ENCODE data around the gene HK3. TPM values are rescaled to one million over a fixed set of nuclear protein-coding genes. Genes with fewer than 3 reads are reported as not detected.
"Not testable (repeated sequence)": the region's sequence is repeated elsewhere in the genome, so short reads cannot be mapped to it uniquely, and the experiment has no call there.

The HK3 gene
- total RNA-seq, 2 experiments from 2014 or later: 1.3 to 2.3 TPM

DNA sequence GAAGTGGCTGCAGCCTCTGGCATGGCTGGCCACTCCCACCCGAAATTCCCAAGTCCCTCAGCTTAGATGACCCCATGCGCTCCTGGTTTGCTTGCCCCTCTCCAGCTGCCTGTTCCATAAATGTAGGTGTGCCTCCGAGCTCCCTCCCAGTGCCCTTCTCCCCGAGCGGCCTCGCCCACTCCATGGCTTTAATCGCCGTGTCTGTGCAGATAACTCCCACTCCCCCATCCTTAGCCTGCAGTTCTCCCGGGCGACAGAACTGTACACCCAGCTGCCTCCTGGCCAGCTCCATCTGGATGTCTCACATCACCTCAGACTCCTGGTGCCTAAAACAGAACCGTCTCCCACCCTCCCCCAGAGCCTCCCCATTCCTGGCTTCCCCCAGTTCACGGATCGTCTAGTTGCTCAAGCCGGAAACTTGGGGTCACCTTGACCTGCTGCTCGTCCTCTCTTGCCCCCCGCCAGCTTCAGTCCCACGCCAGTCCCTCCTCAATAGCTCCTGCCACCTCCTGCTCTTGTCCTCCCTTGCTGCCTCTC is 24.1 kb downstream of the HK3 start:
- no peak overlapping the region for H3K4me3 Mint-ChIP-seq

DNA sequence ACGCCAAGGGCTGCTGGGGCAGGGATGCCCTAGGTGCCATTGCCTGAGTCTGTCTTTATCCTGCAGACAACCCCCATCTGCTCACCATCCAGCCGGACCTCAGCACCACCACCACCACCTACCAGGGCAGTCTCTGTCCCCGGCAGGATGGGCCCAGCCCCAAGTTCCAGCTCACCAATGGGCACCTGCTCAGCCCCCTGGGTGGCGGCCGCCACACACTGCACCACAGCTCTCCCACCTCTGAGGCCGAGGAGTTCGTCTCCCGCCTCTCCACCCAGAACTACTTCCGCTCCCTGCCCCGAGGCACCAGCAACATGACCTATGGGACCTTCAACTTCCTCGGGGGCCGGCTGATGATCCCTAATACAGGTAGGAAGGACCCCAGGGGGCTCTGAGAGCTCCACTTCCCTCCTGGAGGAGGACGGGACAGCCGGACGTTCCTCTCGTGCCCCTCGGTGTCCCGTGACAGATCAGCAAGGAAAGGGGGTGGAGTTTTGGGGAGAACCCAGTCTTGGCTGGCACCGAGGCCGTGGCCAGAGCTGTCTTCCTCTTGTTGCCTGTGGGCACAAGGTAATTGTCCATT is 24.9 kb downstream of the HK3 start:
- Mint-ChIP-seq H3K9me3 (peaks cover 4% of the 10 kb centered on the region), H3K27me3 (peaks cover 14% of the 10 kb centered on the region), H3K27ac (no peak overlapping the region), H3K4me3 (no peak overlapping the region), H3K4me1 (peaks cover 10% of the 10 kb centered on the region), H3K36me3 (peaks cover 3% of the 10 kb centered on the region)
- DNase-seq: no peak
- no peak for ATAC-seq (ENCODE audit: low read depth)
- POLR2A ChIA-PET: no interaction called here

More for the DNA sequence above, 24.1 kb downstream of the HK3 start:
- peaks cover 10% of the 10 kb centered on the region for H3K4me1 Mint-ChIP-seq
- no peak overlapping the region for H3K27ac Mint-ChIP-seq
- POLR2A ChIA-PET: no interaction called here
- peaks cover 4% of the 10 kb centered on the region for H3K9me3 Mint-ChIP-seq
- H3K27me3 Mint-ChIP-seq: peaks cover 14% of the 10 kb centered on the region
- H3K36me3 Mint-ChIP-seq: peaks cover 3% of the 10 kb centered on the region
- DNase-seq (no peak), ATAC-seq (ENCODE audit: low read depth) (no peak)

DNA sequence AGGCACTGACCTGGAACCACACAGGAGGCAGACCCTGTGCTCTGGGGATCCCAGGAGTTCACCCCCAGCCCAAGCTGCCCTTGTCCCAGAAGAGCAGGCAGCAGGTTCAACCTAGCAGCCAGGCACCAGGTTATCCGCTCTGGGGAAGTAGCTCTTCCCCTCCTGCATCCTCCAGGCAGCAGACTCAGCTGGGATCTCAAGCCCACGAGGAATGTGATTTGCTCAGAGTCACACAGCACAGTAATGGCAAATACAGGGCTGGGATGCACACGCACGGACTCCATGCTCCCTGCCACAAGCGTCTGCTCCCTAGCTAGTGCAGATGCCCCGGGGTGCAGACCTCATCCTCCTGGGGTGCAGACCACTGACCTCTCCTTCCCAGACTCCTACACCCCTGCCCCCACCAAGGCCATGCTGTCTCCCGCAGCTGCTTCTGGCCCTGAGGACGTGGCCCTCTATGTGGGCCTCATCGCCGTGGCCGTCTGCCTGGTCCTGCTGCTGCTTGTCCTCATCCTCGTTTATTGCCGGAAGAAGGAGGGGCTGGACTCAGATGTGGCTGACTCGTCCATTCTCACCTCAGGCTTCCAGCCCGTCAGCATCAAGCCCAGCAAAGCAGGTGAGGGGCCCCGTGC is 25.5 kb downstream of the HK3 start:
- POLR2A ChIA-PET: no interaction called here
- H3K27me3 Mint-ChIP-seq: peaks cover 14% of the 10 kb centered on the region
- peaks cover 4% of the 10 kb centered on the region for H3K9me3 Mint-ChIP-seq
- H3K36me3 Mint-ChIP-seq: peaks cover 3% of the 10 kb centered on the region
- H3K4me3 Mint-ChIP-seq: no peak overlapping the region
- H3K4me1 Mint-ChIP-seq: peaks cover 10% of the 10 kb centered on the region
- peak overlapping the region; percentile 34 for H3K27ac Mint-ChIP-seq
- no peak for ATAC-seq (ENCODE audit: low read depth)
- no peak for DNase-seq

DNA sequence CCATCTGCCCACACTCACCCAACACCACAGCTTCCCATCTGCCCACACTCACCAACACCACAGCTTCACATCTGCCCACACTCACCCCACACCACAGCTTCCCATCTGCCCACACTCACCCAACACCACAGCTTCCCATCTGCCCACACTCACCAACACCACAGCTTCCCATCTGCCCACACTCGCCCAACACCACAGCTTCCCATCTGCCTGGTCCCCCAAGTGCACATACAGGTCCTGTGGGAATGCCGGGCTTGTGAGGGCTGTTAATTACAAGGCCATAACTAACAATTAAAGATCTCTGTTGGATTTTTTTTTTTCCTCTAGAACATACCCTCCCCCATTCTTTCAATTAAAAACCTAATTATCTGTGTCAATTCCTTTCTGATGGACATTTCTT is 26.1 kb downstream of the HK3 start:
- DNase-seq: not testable (repeated sequence)

DNA sequence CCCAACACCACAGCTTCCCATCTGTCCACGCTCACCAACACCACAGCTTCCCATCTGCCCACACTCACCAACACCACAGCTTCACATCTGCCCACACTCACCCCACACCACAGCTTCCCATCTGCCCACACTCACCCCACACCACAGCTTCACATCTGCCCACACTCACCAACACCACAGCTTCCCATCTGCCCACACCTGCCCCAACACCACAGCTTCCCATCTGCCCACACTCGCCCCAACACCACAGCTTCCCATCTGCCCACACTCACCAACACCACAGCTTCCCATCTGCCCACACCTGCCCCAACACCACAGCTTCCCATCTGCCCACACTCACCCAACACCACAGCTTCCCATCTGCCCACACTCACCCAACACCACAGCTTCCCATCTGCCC is 26.6 kb downstream of the HK3 start:
- H3K27ac Mint-ChIP-seq; POLR2A ChIA-PET; H3K9me3 Mint-ChIP-seq; ATAC-seq (ENCODE audit: low read depth); H3K4me3 Mint-ChIP-seq; H3K36me3 Mint-ChIP-seq; DNase-seq; H3K4me1 Mint-ChIP-seq: not testable (repeated sequence)
- peaks cover 15% of the 10 kb centered on the region for H3K27me3 Mint-ChIP-seq

More for the DNA sequence above, 26.1 kb downstream of the HK3 start:
- H3K4me3 Mint-ChIP-seq; H3K36me3 Mint-ChIP-seq; ATAC-seq (ENCODE audit: low read depth); H3K4me1 Mint-ChIP-seq; POLR2A ChIA-PET; H3K9me3 Mint-ChIP-seq: not testable (repeated sequence)
- peak overlapping the region; percentile 34 for H3K27ac Mint-ChIP-seq
- H3K27me3 Mint-ChIP-seq: peaks cover 14% of the 10 kb centered on the region

DNA sequence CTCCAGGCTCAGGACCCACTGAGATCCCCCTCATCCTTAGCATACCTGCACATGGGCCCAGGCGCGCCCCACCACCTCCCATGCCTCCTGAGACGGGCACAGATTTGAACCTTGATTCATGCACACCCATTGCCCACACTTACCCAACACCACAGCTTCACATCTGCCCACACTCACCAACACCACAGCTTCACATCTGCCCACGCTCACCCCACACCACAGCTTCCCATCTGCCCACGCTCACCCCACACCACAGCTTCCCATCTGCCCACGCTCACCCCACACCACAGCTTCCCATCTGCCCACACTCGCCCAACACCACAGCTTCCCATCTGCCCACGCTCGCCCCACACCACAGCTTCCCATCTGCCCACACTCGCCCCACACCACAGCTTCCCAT is 28.5 kb downstream of the HK3 start:
- H3K27ac Mint-ChIP-seq; DNase-seq; H3K4me3 Mint-ChIP-seq; H3K36me3 Mint-ChIP-seq; POLR2A ChIA-PET; H3K9me3 Mint-ChIP-seq; ATAC-seq (ENCODE audit: low read depth); H3K4me1 Mint-ChIP-seq: not testable (repeated sequence)
- peaks cover 19% of the 10 kb centered on the region for H3K27me3 Mint-ChIP-seq

DNA sequence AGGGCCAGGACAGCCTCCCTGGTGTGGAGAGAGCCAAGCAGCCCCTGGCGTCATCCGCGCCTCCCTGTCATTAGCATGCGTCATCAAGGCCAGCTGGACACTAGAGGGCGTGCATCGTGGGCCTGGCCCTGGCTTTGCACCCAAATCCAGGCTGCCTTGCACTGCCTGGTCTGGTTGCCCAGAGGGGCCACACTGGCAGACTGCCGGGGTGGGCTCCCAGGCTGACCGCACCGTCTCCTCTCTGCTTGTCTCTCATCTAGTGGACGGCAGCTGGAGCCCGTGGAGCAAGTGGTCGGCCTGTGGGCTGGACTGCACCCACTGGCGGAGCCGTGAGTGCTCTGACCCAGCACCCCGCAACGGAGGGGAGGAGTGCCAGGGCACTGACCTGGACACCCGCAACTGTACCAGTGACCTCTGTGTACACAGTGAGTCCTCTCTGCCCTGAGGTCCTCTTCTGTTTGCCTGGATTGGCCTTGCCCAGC is 29.0 kb downstream of the HK3 start:
- ATAC-seq (ENCODE audit: low read depth) (no peak), DNase-seq (no peak)
- POLR2A ChIA-PET: no interaction called here
- H3K27ac Mint-ChIP-seq: no peak overlapping the region
- H3K4me1 Mint-ChIP-seq: no peaks in the 10 kb centered on the region
- H3K4me3 Mint-ChIP-seq: no peak overlapping the region
- H3K27me3 Mint-ChIP-seq: peaks cover 17% of the 10 kb centered on the region
- H3K36me3 Mint-ChIP-seq: peaks cover 2% of the 10 kb centered on the region
- H3K9me3 Mint-ChIP-seq: peaks cover 3% of the 10 kb centered on the region

DNA sequence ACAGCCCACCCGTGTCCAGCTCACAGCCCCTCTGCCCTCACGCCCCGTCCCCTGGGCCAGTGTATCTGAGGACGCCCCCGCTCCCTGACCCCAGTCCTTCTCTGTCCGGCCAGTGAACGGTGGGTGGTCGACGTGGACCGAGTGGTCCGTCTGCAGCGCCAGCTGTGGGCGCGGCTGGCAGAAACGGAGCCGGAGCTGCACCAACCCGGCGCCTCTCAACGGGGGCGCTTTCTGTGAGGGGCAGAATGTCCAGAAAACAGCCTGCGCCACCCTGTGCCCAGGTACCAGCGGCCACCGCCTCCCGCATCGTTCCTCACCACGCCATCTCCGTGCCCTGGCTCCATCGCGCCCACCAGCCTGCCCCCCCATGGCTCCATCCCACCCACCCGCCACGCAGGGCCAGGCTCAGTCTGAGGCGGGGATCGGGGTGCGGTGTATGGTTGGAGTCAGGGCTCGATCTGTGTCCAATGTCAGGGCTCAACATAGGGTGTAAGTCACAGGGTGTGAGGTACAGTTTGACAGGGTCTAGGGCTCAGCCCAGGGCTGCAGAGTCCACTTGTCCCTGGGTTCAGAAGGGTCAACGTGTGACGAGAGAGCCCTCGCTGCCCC is 29.5 kb downstream of the HK3 start:
- peaks cover 3% of the 10 kb centered on the region for H3K9me3 Mint-ChIP-seq
- no peak overlapping the region for H3K4me3 Mint-ChIP-seq
- no peaks in the 10 kb centered on the region for H3K4me1 Mint-ChIP-seq
- no peak for DNase-seq
- no peak overlapping the region for H3K27ac Mint-ChIP-seq
- H3K36me3 Mint-ChIP-seq: peaks cover 2% of the 10 kb centered on the region
- ATAC-seq (ENCODE audit: low read depth): no peak
- peaks cover 17% of the 10 kb centered on the region for H3K27me3 Mint-ChIP-seq
- POLR2A ChIA-PET: no interaction called here

DNA sequence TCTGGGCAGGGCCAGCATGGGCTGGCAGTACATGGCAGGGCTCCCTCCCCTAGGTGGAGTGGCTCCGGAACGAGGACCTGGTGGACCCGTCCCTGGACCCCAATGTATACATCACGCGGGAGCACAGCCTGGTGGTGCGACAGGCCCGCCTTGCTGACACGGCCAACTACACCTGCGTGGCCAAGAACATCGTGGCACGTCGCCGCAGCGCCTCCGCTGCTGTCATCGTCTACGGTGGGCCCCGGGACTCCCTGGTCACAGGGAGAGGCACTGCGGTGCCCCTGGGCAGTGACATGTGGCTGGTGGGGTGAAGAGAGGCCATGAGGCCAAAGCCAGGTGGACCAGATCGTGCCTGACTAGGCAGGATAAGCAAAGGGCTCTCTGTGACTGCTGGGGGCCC is 30.4 kb downstream of the HK3 start:
- H3K9me3 Mint-ChIP-seq: peaks cover 3% of the 10 kb centered on the region
- POLR2A ChIA-PET: no interaction called here
- no peaks in the 10 kb centered on the region for H3K4me1 Mint-ChIP-seq
- H3K36me3 Mint-ChIP-seq: peaks cover 2% of the 10 kb centered on the region
- H3K27me3 Mint-ChIP-seq: peaks cover 19% of the 10 kb centered on the region
- no peak overlapping the region for H3K4me3 Mint-ChIP-seq
- no peak for DNase-seq
- H3K27ac Mint-ChIP-seq: no peak overlapping the region
- ATAC-seq (ENCODE audit: low read depth): no peak

DNA sequence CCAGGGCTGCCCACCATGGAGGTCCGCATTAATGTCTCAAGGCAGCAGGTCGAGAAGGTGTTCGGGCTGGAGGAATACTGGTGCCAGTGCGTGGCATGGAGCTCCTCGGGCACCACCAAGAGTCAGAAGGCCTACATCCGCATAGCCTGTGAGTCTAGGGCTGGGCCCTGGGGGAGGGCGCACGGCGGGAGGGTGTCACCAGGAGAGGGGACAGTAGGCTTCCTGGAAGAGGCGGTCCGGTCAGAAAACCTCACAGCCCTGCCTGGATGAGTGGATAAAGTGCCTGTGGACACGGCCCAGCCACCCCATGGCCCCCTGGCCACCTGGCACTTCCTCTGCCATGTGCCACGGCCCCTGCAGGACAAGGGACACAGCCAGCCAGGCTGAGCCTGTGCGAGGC is 31.0 kb downstream of the HK3 start:
- peaks cover 22% of the 10 kb centered on the region for H3K27me3 Mint-ChIP-seq
- POLR2A ChIA-PET: no interaction called here
- H3K27ac Mint-ChIP-seq: no peak overlapping the region
- no peak overlapping the region for H3K4me3 Mint-ChIP-seq
- ATAC-seq (ENCODE audit: low read depth) (no peak), DNase-seq (no peak)
- no peaks in the 10 kb centered on the region for H3K36me3 Mint-ChIP-seq
- no peaks in the 10 kb centered on the region for H3K4me1 Mint-ChIP-seq
- H3K9me3 Mint-ChIP-seq: peaks cover 1% of the 10 kb centered on the region

DNA sequence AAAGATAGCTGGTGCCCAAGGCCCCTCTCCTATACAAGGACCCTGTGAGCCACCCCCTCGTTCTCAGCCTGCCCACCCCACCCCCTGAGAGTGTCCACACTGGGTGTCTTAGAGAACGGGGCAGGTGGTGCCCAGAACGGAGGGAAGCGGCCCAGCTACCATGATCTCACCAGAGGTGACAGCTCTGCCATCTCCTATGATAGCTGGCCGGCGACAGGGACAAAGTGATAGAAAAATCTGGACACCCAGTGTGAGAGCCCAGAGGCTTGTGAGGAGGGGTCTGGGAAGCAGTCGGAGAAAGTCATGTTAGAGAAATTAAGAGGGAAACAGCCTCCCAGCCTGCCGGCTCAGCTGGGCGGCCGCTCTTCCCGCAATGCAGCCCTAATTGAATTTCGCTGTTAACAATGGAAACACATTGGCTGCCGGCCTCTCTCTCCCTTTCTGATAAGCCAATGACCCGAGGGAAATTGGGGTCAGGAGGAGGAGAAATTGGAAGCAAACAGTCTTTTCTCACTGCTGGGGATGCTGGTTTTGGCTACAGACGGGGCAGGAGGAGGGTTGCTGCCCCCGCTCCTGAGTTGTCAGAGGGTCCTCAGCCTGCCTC is 32.3 kb downstream of the HK3 start:
- ATAC-seq (ENCODE audit: low read depth) (no peak), DNase-seq (no peak)
- peaks cover 25% of the 10 kb centered on the region for H3K27me3 Mint-ChIP-seq
- no peaks in the 10 kb centered on the region for H3K9me3 Mint-ChIP-seq
- no peak overlapping the region for H3K4me3 Mint-ChIP-seq
- H3K27ac Mint-ChIP-seq: no peak overlapping the region
- POLR2A ChIA-PET: no interaction called here
- no peaks in the 10 kb centered on the region for H3K4me1 Mint-ChIP-seq
- no peaks in the 10 kb centered on the region for H3K36me3 Mint-ChIP-seq

DNA sequence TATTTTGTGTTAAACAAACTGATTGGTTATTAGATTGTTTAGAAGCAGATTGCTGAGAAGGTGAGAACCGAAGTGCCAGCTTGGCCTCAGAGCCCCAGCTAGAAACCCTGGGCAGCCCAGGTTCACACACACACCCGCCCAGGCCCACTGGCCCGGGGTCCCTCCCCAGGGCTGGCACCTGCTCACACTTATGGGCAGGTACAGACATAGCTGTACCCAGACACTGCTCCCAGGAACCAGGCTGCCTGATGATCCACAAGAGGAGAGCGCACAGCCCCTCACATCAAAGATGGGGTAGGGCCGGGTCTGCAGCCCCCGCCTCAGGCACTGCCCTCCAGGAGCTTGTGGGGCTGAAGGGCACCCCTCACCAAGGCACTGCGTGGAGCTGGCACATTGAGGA is 33.2 kb downstream of the HK3 start:
- no peak for ATAC-seq (ENCODE audit: low read depth)
- no peak for DNase-seq
- no peaks in the 10 kb centered on the region for H3K36me3 Mint-ChIP-seq
- POLR2A ChIA-PET: no interaction called here
- H3K4me3 Mint-ChIP-seq: no peak overlapping the region
- no peaks in the 10 kb centered on the region for H3K4me1 Mint-ChIP-seq
- no peak overlapping the region for H3K27ac Mint-ChIP-seq
- H3K9me3 Mint-ChIP-seq: no peaks in the 10 kb centered on the region
- H3K27me3 Mint-ChIP-seq: peaks cover 25% of the 10 kb centered on the region

DNA sequence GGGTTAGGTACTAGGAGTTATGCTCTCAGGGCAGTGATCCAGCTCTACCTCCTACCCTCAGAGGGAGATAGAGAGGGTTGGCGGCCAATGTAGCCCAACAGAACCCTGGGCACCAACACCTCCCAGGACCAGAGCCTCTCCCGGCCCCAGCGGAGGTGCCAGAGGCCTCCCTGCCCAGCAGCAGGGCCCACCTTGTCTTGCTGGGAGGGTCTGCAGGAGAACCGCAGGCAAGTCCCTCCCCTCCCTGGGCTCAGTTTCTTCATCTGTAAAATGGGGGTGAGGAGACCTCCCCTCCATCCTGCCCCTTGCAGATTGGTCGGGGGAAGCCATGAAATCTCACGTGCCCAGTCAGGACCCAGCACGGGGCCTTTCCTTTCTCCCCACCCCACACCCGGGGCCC is 34.4 kb downstream of the HK3 start:
- H3K27me3 Mint-ChIP-seq: peaks cover 25% of the 10 kb centered on the region

DNA sequence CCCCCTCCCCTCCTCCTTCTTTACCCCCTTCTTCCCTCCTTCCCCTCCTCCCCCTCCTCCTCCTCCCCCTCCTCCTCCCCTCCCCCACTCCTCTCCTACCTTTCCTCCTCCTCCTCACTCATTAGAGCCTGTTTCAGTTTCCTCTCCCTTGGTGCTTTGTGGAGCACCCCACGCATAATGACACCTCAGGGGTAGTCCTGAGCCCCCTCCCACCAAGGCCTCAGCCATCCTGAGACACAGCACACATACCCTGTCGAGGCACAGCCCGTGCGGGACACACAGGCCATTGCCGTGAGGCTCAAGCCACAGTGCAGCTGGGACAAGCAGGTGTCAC is 35.4 kb downstream of the HK3 start:
- H3K4me3 Mint-ChIP-seq: no peak overlapping the region
- H3K27me3 Mint-ChIP-seq: peaks cover 25% of the 10 kb centered on the region
- POLR2A ChIA-PET: no interaction called here
- no peaks in the 10 kb centered on the region for H3K4me1 Mint-ChIP-seq
- no peaks in the 10 kb centered on the region for H3K36me3 Mint-ChIP-seq
- no peak for DNase-seq
- H3K27ac Mint-ChIP-seq: no peak overlapping the region
- no peaks in the 10 kb centered on the region for H3K9me3 Mint-ChIP-seq
- ATAC-seq (ENCODE audit: low read depth): no peak

More for the DNA sequence above, 34.4 kb downstream of the HK3 start:
- POLR2A ChIA-PET: no interaction called here
- Mint-ChIP-seq H3K4me3 (no peak overlapping the region), H3K9me3 (no peaks in the 10 kb centered on the region), H3K27ac (no peak overlapping the region), H3K36me3 (no peaks in the 10 kb centered on the region), H3K4me1 (no peaks in the 10 kb centered on the region)
- DNase-seq: no peak
- no peak for ATAC-seq (ENCODE audit: low read depth)
